Caco-2 (cell line): ENCODE measurements around the gene CMSS1. TPM values are rescaled to one million over a fixed set of nuclear protein-coding genes. Genes with fewer than 3 reads are reported as not detected.

ENCODE experiments used
- BruUV-seq: library from RNA; stranded (reverse); fragments of 400-500 nt; replicated peaks from 2 replicates; lab custom pipeline; 2021; lab: Mats Ljungman, UMichigan
- CTCF ChIA-PET: fragments of 300-600 bp; sonication (Branson Sonifier 250); formaldehyde crosslinking; loops from one replicate; lab custom pipeline; 2022; ENCODE audit warnings: antibody characterized with exemption; lab: Charles Lee
- POLR2A ChIA-PET: fragments of 300-600 bp; sonication (Branson Sonifier 250); formaldehyde crosslinking; loops from one replicate; lab custom pipeline; 2022; ENCODE audit warnings: antibody characterized with exemption; lab: Charles Lee
- DNase-seq, 2 experiments: peaks; one replicate each; pipeline versions ENCODE4 v3.0.0 to v3.0.0-alpha.2; 2020 to 2022
- H3K27me3 ChIP-seq: replicated peaks from 2 replicates; pipeline ENCODE4 v1.6.0; 2011; ENCODE audit warnings: low read length; ENCODE audit not compliant: control insufficient read depth, insufficient read depth
- H3K36me3 ChIP-seq: 2 replicates; pipeline ENCODE4 v1.5.1; 2011; ENCODE audit warnings: low read length; ENCODE audit not compliant: control insufficient read depth, insufficient read depth
- H3K4me1 ChIP-seq: fragments of 250-450 bp; sonication (Bioruptor Pico); 2 replicates; pipeline ENCODE4 v1.5.1; 2020; ENCODE audit warnings: mild to moderate bottlenecking
- H3K4me3 ChIP-seq: 2 replicates; pipeline ENCODE4 v1.5.1; 2011; ENCODE audit warnings: low read depth, mild to moderate bottlenecking, control low read depth, low read length
- H3K9me3 ChIP-seq: fragments of 250-450 bp; sonication (Bioruptor Pico); 2 replicates; pipeline ENCODE4 v1.5.1; 2020; ENCODE audit warnings: mild to moderate bottlenecking, moderate library complexity
- H3K27ac Mint-ChIP-seq: one replicate; pipeline ENCODE4 v1.8.0; 2022; ENCODE audit warnings: mixed read lengths; ENCODE audit not compliant: unreplicated experiment
- H3K27me3 Mint-ChIP-seq: one replicate; pipeline ENCODE4 v1.8.0; 2022; ENCODE audit warnings: mixed read lengths; ENCODE audit not compliant: insufficient read depth, unreplicated experiment
- H3K36me3 Mint-ChIP-seq: one replicate; pipeline ENCODE4 v1.8.0; 2022; ENCODE audit warnings: mild to moderate bottlenecking, mixed read lengths; ENCODE audit not compliant: insufficient read depth, unreplicated experiment
- H3K4me1 Mint-ChIP-seq: one replicate; pipeline ENCODE4 v1.8.0; 2022; ENCODE audit warnings: low read depth, mixed read lengths; ENCODE audit not compliant: unreplicated experiment
- H3K4me3 Mint-ChIP-seq: one replicate; pipeline ENCODE4 v1.8.0; 2022; ENCODE audit warnings: mild to moderate bottlenecking, moderate library complexity, mixed read lengths; ENCODE audit not compliant: unreplicated experiment
- H3K9me3 Mint-ChIP-seq: one replicate; pipeline ENCODE4 v1.8.0; 2022; ENCODE audit warnings: mixed read lengths; ENCODE audit not compliant: unreplicated experiment
- intact Hi-C: fragments of 100-400 bp; cut with micrococcal nuclease; formaldehyde crosslinking; loops from one replicate; pipeline ENCODE4 v1.10.0; 2022; ENCODE audit not compliant: unreplicated experiment
- total RNA-seq: library from RNA; stranded (reverse); gene quantifications from 2 replicates; pipeline ENCODE4 v1.2.3, GENCODE V29; 2022
- TF ChIP-seq, protein P1 (sequence below), 2 experiments: fragments of 200-600 bp in 1 of 2; IDR thresholded peaks; 1 replicate in 1 of 2; 2 replicates in 1 of 2; pipeline versions ENCODE4 v1.5.1 to v1.8.0; 2011 to 2022; ENCODE audit warnings: antibody characterized with exemption in 1 of 2, control low read depth in 1 of 2, inconsistent platforms in 1 of 2, low read depth in 1 of 2, low read length in 1 of 2, mild to moderate bottlenecking in 1 of 2, moderate library complexity in 1 of 2; ENCODE audit not compliant: insufficient read depth in 1 of 2, severe bottlenecking in 1 of 2, unreplicated experiment in 1 of 2

Gene CMSS1
- total RNA-seq, 1 experiment from 2014 or later: 54.4 TPM

- TF ChIP-seq, protein P1, sequence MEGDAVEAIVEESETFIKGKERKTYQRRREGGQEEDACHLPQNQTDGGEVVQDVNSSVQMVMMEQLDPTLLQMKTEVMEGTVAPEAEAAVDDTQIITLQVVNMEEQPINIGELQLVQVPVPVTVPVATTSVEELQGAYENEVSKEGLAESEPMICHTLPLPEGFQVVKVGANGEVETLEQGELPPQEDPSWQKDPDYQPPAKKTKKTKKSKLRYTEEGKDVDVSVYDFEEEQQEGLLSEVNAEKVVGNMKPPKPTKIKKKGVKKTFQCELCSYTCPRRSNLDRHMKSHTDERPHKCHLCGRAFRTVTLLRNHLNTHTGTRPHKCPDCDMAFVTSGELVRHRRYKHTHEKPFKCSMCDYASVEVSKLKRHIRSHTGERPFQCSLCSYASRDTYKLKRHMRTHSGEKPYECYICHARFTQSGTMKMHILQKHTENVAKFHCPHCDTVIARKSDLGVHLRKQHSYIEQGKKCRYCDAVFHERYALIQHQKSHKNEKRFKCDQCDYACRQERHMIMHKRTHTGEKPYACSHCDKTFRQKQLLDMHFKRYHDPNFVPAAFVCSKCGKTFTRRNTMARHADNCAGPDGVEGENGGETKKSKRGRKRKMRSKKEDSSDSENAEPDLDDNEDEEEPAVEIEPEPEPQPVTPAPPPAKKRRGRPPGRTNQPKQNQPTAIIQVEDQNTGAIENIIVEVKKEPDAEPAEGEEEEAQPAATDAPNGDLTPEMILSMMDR (IDR thresholded peaks at IDR 0.05; ENCODE audit: insufficient read depth in 1 of 2, low read depth in 1 of 2, low read length in 1 of 2, severe bottlenecking in 1 of 2, unreplicated experiment in 1 of 2): no peak
- peaks cover 34% of the 10 kb centered on the region for H3K4me1 ChIP-seq
- H3K9me3 Mint-ChIP-seq: no peaks in the 10 kb centered on the region
- H3K4me1 Mint-ChIP-seq: peaks cover 28% of the 10 kb centered on the region
- H3K36me3 ChIP-seq: no peaks in the 10 kb centered on the region
- H3K27me3 Mint-ChIP-seq: no peaks in the 10 kb centered on the region
- H3K4me3 ChIP-seq: no peak overlapping the region
- H3K4me3 Mint-ChIP-seq: peak overlapping the region; percentile 35
- H3K36me3 Mint-ChIP-seq: peaks cover 5% of the 10 kb centered on the region
- no peaks in the 10 kb centered on the region for H3K27me3 ChIP-seq
- ChIA-PET POLR2A (no interaction called here), CTCF (no interaction called here)
- intact Hi-C loops: loop anchor here (1.0 kb wide), 1 partner anchor 10 kb away; no protein-coding TSS in a partner anchor
- no peaks in the 10 kb centered on the region for H3K9me3 ChIP-seq
- H3K27ac Mint-ChIP-seq: peak overlapping the region; percentile 81
- no peak for DNase-seq
- BruUV-seq: no TSS peak
Observed at GRCh38 chr3:99910752-99911290, 93.2 kb downstream of the CMSS1 start.

DNA sequence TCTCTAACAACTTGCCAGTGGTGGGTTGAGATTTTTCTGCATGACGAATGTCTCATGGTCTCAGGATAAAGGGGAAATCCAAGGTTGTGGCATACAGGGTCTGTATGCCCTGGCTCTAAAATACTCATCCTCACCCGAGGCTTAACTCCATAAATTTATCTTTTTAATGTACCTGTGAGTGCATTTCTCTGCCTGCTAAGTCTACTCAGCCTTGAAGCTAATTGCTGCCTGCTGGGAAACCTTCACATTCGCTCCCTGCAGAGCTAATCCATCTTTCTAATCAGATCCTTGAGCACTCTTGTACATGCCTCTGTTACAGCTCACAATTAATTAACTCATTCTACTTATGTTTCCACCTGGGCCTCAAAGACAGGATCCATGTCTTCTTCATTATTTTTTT is 93.8 kb downstream of the CMSS1 start:
- POLR2A ChIA-PET: no interaction called here
- H3K4me3 ChIP-seq: no peak overlapping the region
- TF ChIP-seq, protein P1 (IDR thresholded peaks at IDR 0.05; ENCODE audit: insufficient read depth in 1 of 2, low read depth in 1 of 2, low read length in 1 of 2, severe bottlenecking in 1 of 2, unreplicated experiment in 1 of 2): no peak
- peak overlapping the region; percentile 28 for H3K27ac Mint-ChIP-seq
- no peaks in the 10 kb centered on the region for H3K9me3 ChIP-seq
- peaks cover 29% of the 10 kb centered on the region for H3K4me1 Mint-ChIP-seq
- no peaks in the 10 kb centered on the region for H3K36me3 ChIP-seq
- no peak overlapping the region for H3K4me3 Mint-ChIP-seq
- no peaks in the 10 kb centered on the region for H3K27me3 ChIP-seq
- no TSS peak for BruUV-seq
- H3K36me3 Mint-ChIP-seq: peaks cover 5% of the 10 kb centered on the region
- intact Hi-C loops: no loop called here
- no peaks in the 10 kb centered on the region for H3K9me3 Mint-ChIP-seq
- CTCF ChIA-PET: no interaction called here
- no peaks in the 10 kb centered on the region for H3K27me3 Mint-ChIP-seq
- H3K4me1 ChIP-seq: peaks cover 34% of the 10 kb centered on the region
- DNase-seq: no peak

DNA sequence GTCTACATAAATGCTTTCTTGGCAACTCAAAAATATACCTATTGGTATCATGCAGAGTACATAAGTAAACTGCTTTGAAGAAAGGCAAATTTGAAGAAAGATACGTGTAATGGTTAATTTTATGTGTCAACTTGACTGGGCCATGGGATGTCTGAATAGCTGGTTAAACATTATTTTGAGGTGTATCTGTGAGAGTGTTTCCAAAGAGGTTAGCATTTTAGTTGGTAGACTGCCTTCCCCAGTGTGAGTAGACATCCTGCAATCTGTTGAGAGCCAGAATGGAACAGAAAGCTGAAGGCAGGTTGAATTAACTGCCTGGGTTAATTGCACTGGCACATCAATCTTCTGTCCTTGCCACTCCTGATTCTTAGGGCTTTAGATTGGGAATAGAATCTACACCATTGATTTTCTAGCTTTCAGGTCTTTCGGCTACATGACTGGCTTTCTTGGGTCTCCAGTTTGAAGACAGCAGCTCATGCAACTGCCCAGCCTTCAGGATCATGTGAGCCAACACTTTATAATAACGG is 98.3 kb downstream of the CMSS1 start:
- Mint-ChIP-seq H3K36me3 (peaks cover 5% of the 10 kb centered on the region), H3K4me3 (no peak overlapping the region), H3K9me3 (no peaks in the 10 kb centered on the region), H3K27me3 (no peaks in the 10 kb centered on the region), H3K27ac (no peak overlapping the region), H3K4me1 (peaks cover 28% of the 10 kb centered on the region)
- ChIA-PET POLR2A (no interaction called here), CTCF (interaction anchor here (0.6 kb wide), 1 partner anchor 84 kb away, joined by 5 read pairs; no protein-coding TSS in a partner anchor)
- Histone ChIP-seq H3K4me1 (peaks cover 20% of the 10 kb centered on the region), H3K27me3 (no peaks in the 10 kb centered on the region), H3K36me3 (no peaks in the 10 kb centered on the region), H3K4me3 (no peak overlapping the region), H3K9me3 (no peaks in the 10 kb centered on the region)
- TF ChIP-seq, protein P1 (IDR thresholded peaks at IDR 0.05; ENCODE audit: insufficient read depth in 1 of 2, low read depth in 1 of 2, low read length in 1 of 2, severe bottlenecking in 1 of 2, unreplicated experiment in 1 of 2): no peak
- DNase-seq: no peak
- intact Hi-C loops: no loop called here
- no TSS peak for BruUV-seq
